B cell (primary cell): ENCODE measurements around the gene PNLIPRP2. TPM values are rescaled to one million over a fixed set of nuclear protein-coding genes. Genes with fewer than 3 reads are reported as not detected.

Source experiments
- ATAC-seq: fragments of 200-7000 bp; cut with Tn5 transposase; one replicate; pipeline ENCODE4 v1.10.0; 2021; ENCODE audit warnings: low read depth, mild to moderate bottlenecking, moderate number of reproducible peaks, moderate library complexity
- CTCF ChIA-PET: fragments of 350-600 bp; sonication (Branson Sonifier 250); formaldehyde crosslinking; loops from one replicate; lab custom pipeline; 2021; ENCODE audit warnings: antibody characterized with exemption, inconsistent platforms; lab: Charles Lee
- POLR2A ChIA-PET: fragments of 350-600 bp; sonication (Branson Sonifier 250); formaldehyde crosslinking; loops from one replicate; lab custom pipeline; 2021; ENCODE audit warnings: antibody characterized with exemption; lab: Charles Lee
- DNase-seq: peaks from one replicate; pipeline ENCODE4 v3.0.0; 2013
- H2AFZ ChIP-seq: 2 replicates; pipeline ENCODE4 v1.6.1; 2012; ENCODE audit warnings: mild to moderate bottlenecking, low read depth, low read length; ENCODE audit not compliant: insufficient read depth, poor library complexity, severe bottlenecking
- H3K27ac ChIP-seq, 2 donors: 1 replicate in 1 of 2; 2 replicates in 1 of 2; pipeline ENCODE4 v1.5.1; 2012 to 2013; ENCODE audit warnings: low read length in 2 of 2, mild to moderate bottlenecking in 2 of 2, moderate library complexity in 1 of 2
- H3K27me3 ChIP-seq, 4 experiments: fragments of 200-600 bp in 1 of 4; sonication (generic) in 1 of 4; replicated peaks in 1 of 4; 1 replicate in 2 of 4; 2 replicates in 2 of 4; pipeline versions ENCODE4 v1.6.1 to v1.7.0; 2013 to 2016; ENCODE audit warnings: low read length in 3 of 4, mild to moderate bottlenecking in 2 of 4, mixed read lengths in 1 of 4, moderate library complexity in 1 of 4; ENCODE audit not compliant: insufficient read depth in 4 of 4, control insufficient read depth in 3 of 4; ENCODE audit errors: control extremely low read depth in 1 of 4
- H3K36me3 ChIP-seq, 2 experiments: replicated peaks in 1 of 2; 1 replicate in 1 of 2; 2 replicates in 1 of 2; pipeline versions ENCODE4 v1.6.1 to v1.7.1; 2013; ENCODE audit warnings: low read length in 1 of 2; ENCODE audit not compliant: insufficient read depth in 2 of 2, control insufficient read depth in 1 of 2; ENCODE audit errors: control extremely low read depth in 1 of 2, extremely low read depth in 1 of 2
- H3K4me1 ChIP-seq, 2 donors: fragments of 200-600 bp in 1 of 2; sonication (generic) in 1 of 2; 1 replicate in 1 of 2; 2 replicates in 1 of 2; pipeline versions ENCODE4 v1.5.1 to v1.6.1; 2013 to 2017; ENCODE audit warnings: low read length in 2 of 2; ENCODE audit not compliant: control insufficient read depth in 2 of 2, insufficient read depth in 2 of 2
- H3K4me2 ChIP-seq: replicated peaks from 2 replicates; pipeline ENCODE3; 2012; ENCODE audit warnings: mild to moderate bottlenecking, low read depth, low read length; ENCODE audit not compliant: poor library complexity, severe bottlenecking
- H3K4me3 ChIP-seq, 5 experiments: fragments of 200-600 bp in 1 of 5; sonication (generic) in 1 of 5; 1 replicate in 3 of 5; 2 replicates in 2 of 5; pipeline versions ENCODE4 v1.5.1 to v1.7.0; 2011 to 2016; ENCODE audit warnings: low read length in 4 of 5, mild to moderate bottlenecking in 4 of 5, low read depth in 2 of 5, control low read depth in 1 of 5, moderate library complexity in 1 of 5; ENCODE audit not compliant: insufficient read depth in 1 of 5; ENCODE audit errors: control extremely low read depth in 1 of 5, extremely low read depth in 1 of 5
- H3K79me2 ChIP-seq: fragments of 200-600 bp; sonication (generic); one replicate; pipeline ENCODE4 v1.6.0; 2016; ENCODE audit warnings: low read length; ENCODE audit not compliant: control insufficient read depth, insufficient read depth
- H3K9ac ChIP-seq: fragments of 200-600 bp; sonication (generic); 2 replicates; pipeline ENCODE4 v1.6.1; 2017; ENCODE audit warnings: mild to moderate bottlenecking, low read length, moderate library complexity
- H3K9me3 ChIP-seq, 3 donors: one replicate each; pipeline versions ENCODE4 v1.6.1 to v1.7.1; 2013; ENCODE audit warnings: low read length in 2 of 3; ENCODE audit not compliant: control insufficient read depth in 2 of 3, insufficient read depth in 1 of 3; ENCODE audit errors: control extremely low read depth in 1 of 3
- H4K20me1 ChIP-seq: 2 replicates; pipeline ENCODE4 v1.6.0; 2012; ENCODE audit warnings: mild to moderate bottlenecking, low read length; ENCODE audit not compliant: insufficient read depth, control insufficient read depth, poor library complexity, severe bottlenecking
- H3K27ac Mint-ChIP-seq: one replicate; pipeline ENCODE4 v1.8.0; 2021; ENCODE audit warnings: mixed read lengths
- H3K27me3 Mint-ChIP-seq: one replicate; pipeline ENCODE4 v1.8.0; 2021; ENCODE audit warnings: mixed read lengths
- H3K4me1 Mint-ChIP-seq: one replicate; pipeline ENCODE4 v1.8.0; 2021; ENCODE audit warnings: mixed read lengths
- H3K4me3 Mint-ChIP-seq: one replicate; pipeline ENCODE4 v1.8.0; 2021; ENCODE audit warnings: mixed read lengths
- H3K9me3 Mint-ChIP-seq: one replicate; pipeline ENCODE4 v1.8.0; 2022; ENCODE audit warnings: mixed read lengths; ENCODE audit not compliant: insufficient read depth
- CTCF ChIP-seq: fragments of 200-600 bp; IDR thresholded peaks from one replicate; pipeline ENCODE4 v1.8.0; 2022; ENCODE audit warnings: antibody characterized with exemption, mild to moderate bottlenecking
- EZH2 ChIP-seq: IDR thresholded peaks from 2 replicates; pipeline ENCODE4 v1.6.1; 2012; ENCODE audit warnings: borderline replicate concordance, low read depth, mild to moderate bottlenecking, moderate library complexity, low read length; ENCODE audit not compliant: insufficient read depth, poor library complexity, severe bottlenecking
- WGBS: methylation state at CpG from one replicate; pipeline ENCODE4 v1.1.5; 2013; ENCODE audit warnings: missing lambda C conversion rate; ENCODE audit not compliant: insufficient coverage; 5-methylcytosine and 5-hydroxymethylcytosine counted together
- intact Hi-C: fragments of 100-400 bp; cut with micrococcal nuclease; formaldehyde crosslinking; loops from one replicate; pipeline ENCODE4 v1.10.0; 2022
- polyA plus RNA-seq: library from polyadenylated mRNA; depleted of rRNA; stranded (reverse); fragments of >200 nt; gene quantifications from 2 replicates; pipeline ENCODE4 v1.2.3, GENCODE V29; 2012
- total RNA-seq, 2 donors: library from RNA; stranded (reverse); fragments of 120-200 nt in 1 of 2; gene quantifications; 1 replicate in 1 of 2; 2 replicates in 1 of 2; pipeline versions ENCODE4 v1.2.3 to v1.2.4, GENCODE V29; 2013 to 2022

The PNLIPRP2 gene
- total and polyA plus RNA-seq, 2 donors (not counting 1 experiment from before 2014, with no cell fraction given), result not detected

- Histone ChIP-seq H3K27ac (no peak overlapping the region), H3K4me1 (no peaks in the 10 kb centered on the region), H3K9ac (no peak overlapping the region), H3K9me3 (peaks cover 0 to 3% (median 0%) of the 10 kb centered on the region in 3 donors), H3K4me2 (no peak overlapping the region), H4K20me1 (no peaks in the 10 kb centered on the region), H2AFZ (no peak overlapping the region), H3K36me3 (no peaks in the 10 kb centered on the region), H3K79me2 (no peaks in the 10 kb centered on the region), H3K27me3 (peaks cover 0 to 7% (median 0%) of the 10 kb centered on the region in 4 experiments), H3K4me3 (no peak overlapping the region)
- no peak for TF ChIP-seq CTCF
- H3K4me1 Mint-ChIP-seq, result no peaks in the 10 kb centered on the region
- 92% methylated on average over 5 of the region's 6 CpGs for WGBS
- intact Hi-C loops, result no loop called here
- H3K9me3 Mint-ChIP-seq, result no peaks in the 10 kb centered on the region
- H3K27ac Mint-ChIP-seq, result no peak overlapping the region
- POLR2A ChIA-PET, result no interaction called here
- no peak overlapping the region for H3K4me3 Mint-ChIP-seq
- ATAC-seq (no peak), DNase-seq (no peak)
- peaks cover 22% of the 10 kb centered on the region for H3K27me3 Mint-ChIP-seq
- CTCF ChIA-PET, result no interaction called here
Observed at GRCh38 chr10:116670706-116671105, 50.0 kb downstream of the PNLIPRP2 start.

GRCh38 chr10:116671274-116671926 lies 50.6 kb downstream of the PNLIPRP2 start:
- ChIA-PET POLR2A (no interaction called here), CTCF (no interaction called here)
- intact Hi-C loops, result no loop called here
- peaks cover 0 to 7% (median 0%) of the 10 kb centered on the region in 4 experiments for H3K27me3 ChIP-seq
- TF ChIP-seq CTCF (no peak), EZH2 (no peak)
- H3K4me2 ChIP-seq, result no peak overlapping the region
- no peak overlapping the region for H3K4me3 ChIP-seq
- no peak overlapping the region for H3K4me3 Mint-ChIP-seq
- no peaks in the 10 kb centered on the region for H3K36me3 ChIP-seq
- WGBS, result 81% methylated on average over 4 of the region's 5 CpGs
- no peaks in the 10 kb centered on the region for H3K9me3 Mint-ChIP-seq
- no peak overlapping the region for H2AFZ ChIP-seq
- ATAC-seq (no peak), DNase-seq (no peak)
- no peaks in the 10 kb centered on the region for H4K20me1 ChIP-seq
- H3K4me1 Mint-ChIP-seq, result no peaks in the 10 kb centered on the region
- H3K27ac ChIP-seq, result no peak overlapping the region
- no peak overlapping the region for H3K9ac ChIP-seq
- peaks cover 0 to 3% (median 0%) of the 10 kb centered on the region in 3 donors for H3K9me3 ChIP-seq
- H3K27me3 Mint-ChIP-seq, result peaks cover 22% of the 10 kb centered on the region
- H3K4me1 ChIP-seq, result no peaks in the 10 kb centered on the region
- no peak overlapping the region for H3K27ac Mint-ChIP-seq
- H3K79me2 ChIP-seq, result no peaks in the 10 kb centered on the region
